H7 (cell line): Measurements from ENCODE around the gene DCTN5. TPM values are rescaled to one million over a fixed set of nuclear protein-coding genes. Genes with fewer than 3 reads are reported as not detected.
"Not testable (repeated sequence)": the region's sequence is repeated elsewhere in the genome, so short reads cannot be mapped to it uniquely, and the experiment has no call there.

Experiments
- DNase-seq: peaks from one replicate; pipeline ENCODE4 v3.0.0; 2012
- H3K27me3 ChIP-seq: 2 replicates; pipeline ENCODE4 v1.6.0; 2011; ENCODE audit warnings: mild to moderate bottlenecking, low read length; ENCODE audit not compliant: control insufficient read depth, insufficient read depth
- H3K36me3 ChIP-seq: replicated peaks from 2 replicates; pipeline ENCODE4 v1.5.1; 2011; ENCODE audit warnings: low read length; ENCODE audit not compliant: control insufficient read depth, insufficient read depth
- H3K4me3 ChIP-seq: 2 replicates; pipeline ENCODE4 v1.5.1; 2011; ENCODE audit warnings: low read depth, mild to moderate bottlenecking, control low read depth, low read length, moderate library complexity; ENCODE audit not compliant: insufficient read depth
- total RNA-seq: library from RNA; depleted of rRNA; stranded (reverse); fragments of >200 nt; shearing (Covaris generic); gene quantifications from 2 replicates; pipeline ENCODE4 v1.2.3, GENCODE V29; 2014; rRNA removed

Gene DCTN5
- total RNA-seq, 1 experiment from 2014 or later: 38.2 TPM

DNA sequence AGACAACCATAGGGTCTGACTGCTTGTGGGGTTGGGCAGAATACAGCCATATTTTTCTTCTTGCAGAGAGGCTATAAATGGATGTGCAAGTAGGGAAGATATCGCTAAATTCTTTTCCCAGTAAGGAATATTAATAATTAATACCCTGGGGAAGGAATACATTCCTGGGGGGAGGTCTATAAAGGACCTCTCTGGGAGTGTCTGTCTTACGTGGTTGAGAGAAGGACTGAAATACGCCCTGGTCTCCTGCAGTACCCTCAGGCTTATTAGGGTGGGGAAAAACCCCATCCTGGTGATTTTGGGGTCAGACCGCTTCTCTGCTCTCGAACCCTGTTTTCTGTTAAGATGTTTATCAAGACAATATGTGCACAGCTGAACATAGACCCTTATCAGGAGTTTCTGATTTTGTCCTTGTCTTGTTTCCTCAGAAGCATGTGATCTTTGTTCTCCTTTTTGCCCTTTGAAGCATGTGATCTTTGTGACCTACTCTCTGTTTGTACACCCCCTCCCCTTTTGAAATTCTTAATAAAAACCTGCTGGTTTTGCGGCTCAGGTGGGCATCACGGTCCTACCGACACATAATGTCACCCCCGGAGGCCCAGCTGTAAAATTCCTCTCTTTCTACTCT, 81.5 kb downstream of the DCTN5 start:
- not testable (repeated sequence) for H3K27me3 ChIP-seq, DNase-seq, H3K36me3 ChIP-seq

DNA sequence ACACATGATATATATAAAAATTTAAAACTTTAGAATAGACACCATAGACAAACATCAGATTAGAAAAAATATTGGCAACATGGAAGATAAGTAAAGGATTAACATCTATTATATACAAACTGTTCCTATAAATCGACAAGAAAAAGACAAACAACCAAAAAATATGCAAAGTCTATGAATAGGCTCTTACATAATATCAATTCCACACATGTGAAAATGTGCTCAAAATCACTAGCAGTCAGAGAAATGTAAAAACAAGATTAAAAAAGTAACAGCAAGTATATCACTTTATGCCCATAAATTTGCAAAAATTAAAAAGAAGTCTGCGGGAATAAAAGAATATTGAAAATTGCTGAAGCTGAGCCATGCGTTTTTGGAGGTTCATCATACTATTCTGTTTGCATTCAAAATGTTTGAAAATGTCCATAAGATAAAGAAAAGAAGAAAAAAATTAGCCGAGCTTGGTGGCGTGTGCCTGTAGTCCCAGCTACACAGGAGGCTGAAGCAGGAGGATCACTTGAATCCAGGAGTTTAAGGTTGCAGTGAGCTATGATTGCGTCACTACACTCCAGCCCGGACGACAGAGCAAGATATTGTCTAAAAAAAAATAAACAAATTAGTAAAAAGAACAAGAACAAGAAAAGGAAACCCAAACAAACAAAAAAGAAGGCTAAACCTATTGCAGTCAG, 83.0 kb downstream of the DCTN5 start:
- no peaks in the 10 kb centered on the region for H3K27me3 ChIP-seq
- DNase-seq: no peak
- H3K36me3 ChIP-seq: no peaks in the 10 kb centered on the region
- H3K4me3 ChIP-seq: no peak overlapping the region

More for the DNA sequence above, 81.5 kb downstream of the DCTN5 start:
- H3K4me3 ChIP-seq: not testable (repeated sequence)

DNA sequence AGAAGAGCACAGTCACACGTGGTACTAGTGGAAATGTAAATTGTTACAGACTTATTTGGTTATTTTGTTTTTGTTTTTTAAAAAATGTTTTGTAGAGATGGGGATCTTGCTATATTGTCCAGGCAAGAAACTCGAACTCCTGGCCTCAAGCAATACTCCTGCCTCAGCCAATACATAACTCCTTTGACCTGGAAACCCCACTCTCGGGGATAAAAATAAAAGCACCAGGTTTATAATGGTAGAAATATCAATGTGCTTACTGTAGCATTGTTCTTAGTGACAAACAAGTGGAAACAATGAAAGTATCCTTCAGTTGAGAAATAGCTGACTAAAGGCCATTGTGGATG, 83.5 kb downstream of the DCTN5 start:
- Histone ChIP-seq H3K36me3 (no peaks in the 10 kb centered on the region), H3K4me3 (no peak overlapping the region), H3K27me3 (no peaks in the 10 kb centered on the region)
- no peak for DNase-seq

DNA sequence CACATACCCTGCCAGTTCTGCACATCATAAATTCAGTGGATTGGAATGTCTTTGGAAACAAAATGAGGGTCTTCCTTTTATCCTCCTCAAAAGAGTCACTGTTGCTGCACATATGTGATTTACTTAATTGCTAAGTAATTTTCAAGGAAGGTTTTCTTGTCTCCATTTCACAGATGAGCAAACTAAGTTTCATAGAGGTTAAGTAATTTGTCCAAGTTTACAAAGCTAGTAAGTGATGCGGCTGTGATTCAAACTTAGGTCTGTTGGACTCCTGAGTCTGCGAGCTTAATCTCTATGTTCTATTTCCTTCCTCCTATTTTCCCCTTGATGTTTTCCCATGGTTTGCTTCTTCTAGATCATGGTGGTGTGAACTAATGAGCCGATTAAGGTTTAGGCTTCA, 85.4 kb downstream of the DCTN5 start:
- no peak for DNase-seq
- Histone ChIP-seq H3K36me3 (no peaks in the 10 kb centered on the region), H3K4me3 (no peak overlapping the region), H3K27me3 (no peaks in the 10 kb centered on the region)

Other genes with a start within 250 kb of the DCTN5 start
- gene COG7, start 188.3 kb upstream of the DCTN5 start, total RNA-seq: 17.1 and 26.4 TPM in 2 replicates
- gene GGA2, start 131.0 kb upstream of the DCTN5 start, total RNA-seq: 23.2 and 34.1 TPM in 2 replicates
- 101 and 105 TPM in 2 replicates for gene EARS2, start 84.1 kb upstream of the DCTN5 start, total RNA-seq
- gene UBFD1, start 83.7 kb upstream of the DCTN5 start, total RNA-seq: 68.2 and 72.9 TPM in 2 replicates
- gene NDUFAB1, start 45.1 kb upstream of the DCTN5 start, total RNA-seq: 304 and 426 TPM in 2 replicates
- 21.7 and 26.1 TPM in 2 replicates for gene PALB2, start 156 bp upstream of the DCTN5 start, total RNA-seq
- gene PLK1, start 37.4 kb downstream of the DCTN5 start, total RNA-seq: 125 and 126 TPM in 2 replicates
- 3.2 and 3.7 TPM in 2 replicates for gene ERN2, start 71.8 kb downstream of the DCTN5 start, total RNA-seq
- gene CHP2, start 113.6 kb downstream of the DCTN5 start, total RNA-seq: 1.9 and 2.1 TPM in 2 replicates
- 0.44 and 0.80 TPM in 2 replicates for gene PRKCB, start 194.5 kb downstream of the DCTN5 start, total RNA-seq